Keratinocyte (primary cell): ENCODE data around the gene GSC2. TPM values are rescaled to one million over a fixed set of nuclear protein-coding genes. Genes with fewer than 3 reads are reported as not detected.
A peak's percentile ranks its signal among the peaks of the same experiment; 100 is the strongest.

Experiments used
- DNase-seq: peaks from one replicate; pipeline ENCODE4 v3.0.0-alpha.2; 2011; ENCODE audit warnings: low read depth, missing footprints, low spot score
- FAIRE-seq: peaks from 2 replicates; lab custom pipeline; 2011; peaks lifted over from hg19 to GRCh38; lab: Jason Lieb, UNC
- H2AFZ ChIP-seq: 2 replicates; pipeline ENCODE4 v1.6.0; 2012; ENCODE audit warnings: low read length, control low read depth, inconsistent platforms; ENCODE audit not compliant: control insufficient read depth
- H3K27ac ChIP-seq: 2 replicates; pipeline ENCODE4 v1.5.1; 2011; ENCODE audit warnings: low read length; ENCODE audit not compliant: control insufficient read depth, insufficient read depth
- H3K27me3 ChIP-seq: 3 replicates; pipeline ENCODE4 v1.6.0; 2011; ENCODE audit warnings: low read length; ENCODE audit not compliant: control insufficient read depth, insufficient read depth; ENCODE audit errors: extremely low read depth
- H3K36me3 ChIP-seq, 2 experiments: 2 replicates in 1 of 2; 3 replicates in 1 of 2; pipeline ENCODE4 v1.5.1; 2011; ENCODE audit warnings: low read length in 2 of 2, mild to moderate bottlenecking in 1 of 2; ENCODE audit not compliant: control insufficient read depth in 2 of 2, insufficient read depth in 2 of 2; ENCODE audit errors: extremely low read depth in 1 of 2
- H3K4me1 ChIP-seq: 3 replicates; pipeline ENCODE4 v1.5.1; 2011; ENCODE audit warnings: low read length; ENCODE audit not compliant: control insufficient read depth, insufficient read depth; ENCODE audit errors: extremely low read depth
- H3K4me2 ChIP-seq: 3 replicates; pipeline ENCODE4 v1.6.0; 2011; ENCODE audit warnings: low read depth, low read length; ENCODE audit not compliant: control insufficient read depth, insufficient read depth; ENCODE audit errors: extremely low read depth
- H3K4me3 ChIP-seq, 3 experiments: fragments of 200-600 bp in 1 of 3; sonication (generic) in 1 of 3; 2 replicates in 2 of 3; 3 replicates in 1 of 3; pipeline ENCODE4 v1.5.1; 2011 to 2016; ENCODE audit warnings: low read length in 3 of 3, mild to moderate bottlenecking in 3 of 3, control low read depth in 2 of 3, inconsistent platforms in 1 of 3, low read depth in 1 of 3, mixed read lengths in 1 of 3, mixed run types in 1 of 3, moderate library complexity in 1 of 3; ENCODE audit not compliant: control insufficient read depth in 2 of 3, insufficient read depth in 2 of 3; ENCODE audit errors: extremely low read depth in 1 of 3
- H3K79me2 ChIP-seq: 2 replicates; pipeline ENCODE4 v1.6.0; 2012; ENCODE audit warnings: low read length; ENCODE audit not compliant: control insufficient read depth, insufficient read depth
- H3K9ac ChIP-seq: 3 replicates; pipeline ENCODE4 v1.6.0; 2011; ENCODE audit warnings: low read length; ENCODE audit not compliant: control insufficient read depth, insufficient read depth; ENCODE audit errors: extremely low read depth
- H3K9me1 ChIP-seq: 3 replicates; pipeline ENCODE4 v1.6.0; 2011; ENCODE audit warnings: low read length; ENCODE audit not compliant: control insufficient read depth, insufficient read depth; ENCODE audit errors: extremely low read depth
- H3K9me3 ChIP-seq: 2 replicates; pipeline ENCODE4 v1.5.1; 2012; ENCODE audit warnings: low read depth, low read length; ENCODE audit not compliant: control insufficient read depth
- H4K20me1 ChIP-seq: 3 replicates; pipeline ENCODE4 v1.6.0; 2011; ENCODE audit warnings: low read length; ENCODE audit not compliant: control insufficient read depth, insufficient read depth; ENCODE audit errors: extremely low read depth
- CTCF ChIP-seq, 3 experiments: IDR thresholded peaks in 1 of 3; conservative IDR thresholded peaks in 1 of 3; optimal IDR thresholded peaks in 1 of 3; 2 replicates in 2 of 3; 3 replicates in 1 of 3; pipeline versions ENCODE3 to v1.5.1; 2011; ENCODE audit warnings: low read length in 3 of 3, mild to moderate bottlenecking in 3 of 3, moderate library complexity in 2 of 3, control low read depth in 1 of 3, inconsistent platforms in 1 of 3; ENCODE audit not compliant: insufficient read depth in 2 of 3; ENCODE audit errors: extremely low read depth in 1 of 3
- EZH2 ChIP-seq: IDR thresholded peaks from one replicate; pipeline ENCODE4 v1.6.1; 2012; ENCODE audit warnings: inconsistent platforms, mild to moderate bottlenecking, low read length, moderate library complexity
- dilution Hi-C: fragments of 300-500 bp; cut with MboI; formaldehyde crosslinking; loops from one replicate; pipeline ENCODE4 v1.7.0; 2020; ENCODE audit warnings: low sequenced_read_pairs; ENCODE audit not compliant: extremely low pct_ligation_motif_present
- polyA plus RNA-seq, 5 experiments: library from polyadenylated mRNA; depleted of rRNA in 3 of 5; stranded (reverse) in 3 of 5; stranded (forward) in 1 of 5; unstranded in 1 of 5; fragments of >200 nt; gene quantifications; 1 replicate in 1 of 5; 2 replicates in 3 of 5; 3 replicates in 1 of 5; pipeline versions ENCODE4 v1.2.1 to v1.2.3, GENCODE V29; 2011 to 2012; ENCODE audit warnings: missing spikeins in 2 of 5, low read depth in 1 of 5, low replicate concordance in 1 of 5

Gene GSC2
- polyA plus RNA-seq, 1 donor (not counting 4 experiments of a cell fraction or from before 2014, with no cell fraction given), result not detected

DNA sequence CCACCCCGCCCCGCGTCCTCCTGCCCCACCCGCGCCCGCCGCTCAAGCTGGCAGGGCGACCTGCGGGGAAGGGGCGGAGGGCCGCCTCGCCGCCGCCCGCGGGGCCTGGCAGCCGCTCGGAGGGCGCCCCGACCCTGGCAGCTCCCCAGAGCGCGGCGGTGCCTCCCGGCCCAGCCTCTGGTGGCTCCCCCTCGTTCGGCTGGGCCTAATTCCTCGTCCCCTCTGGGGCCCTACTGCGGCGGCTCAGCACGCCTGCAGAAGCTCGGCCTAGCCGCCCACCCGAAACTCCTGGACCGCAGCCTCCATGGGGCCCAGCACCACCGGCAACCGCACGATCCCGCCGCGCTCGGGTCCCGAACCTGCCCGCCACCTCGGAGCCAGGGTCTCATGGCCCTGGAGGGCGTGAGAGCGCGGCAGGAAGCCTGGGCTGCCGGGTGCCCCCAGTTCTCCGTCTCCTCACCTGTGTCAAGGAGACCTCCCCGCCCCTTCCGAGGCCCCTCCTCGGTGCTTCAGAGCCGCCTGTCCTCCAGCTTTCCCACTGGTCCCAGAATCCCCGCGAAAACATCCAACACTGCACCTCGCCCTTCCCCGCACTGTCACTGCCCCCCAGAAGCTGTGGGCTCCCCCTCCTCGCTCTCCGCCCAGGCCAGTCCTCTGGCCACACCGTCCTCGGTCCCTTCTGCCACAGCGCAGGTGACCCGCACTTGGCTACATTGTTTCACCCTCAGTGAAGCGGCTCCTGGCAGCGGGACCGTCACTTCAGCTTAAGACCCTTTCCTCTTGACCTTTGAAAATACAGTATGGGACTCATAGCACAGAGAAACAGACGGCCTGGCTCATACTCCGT, 613 bp upstream of the GSC2 start:
- DNase-seq (no peak), FAIRE-seq (no peak)
- dilution Hi-C loops, result no loop called here
- Histone ChIP-seq H3K4me2 (no peak overlapping the region), H3K4me3 (no peak overlapping the region), H3K27me3 (peaks cover 53% of the 10 kb centered on the region), H3K9ac (no peak overlapping the region), H3K4me1 (no peaks in the 10 kb centered on the region), H3K79me2 (no peaks in the 10 kb centered on the region), H3K36me3 (no peaks in the 10 kb centered on the region), H3K9me3 (no peaks in the 10 kb centered on the region), H4K20me1 (no peaks in the 10 kb centered on the region), H3K9me1 (no peaks in the 10 kb centered on the region), H3K27ac (no peak overlapping the region), H2AFZ (no peak overlapping the region)
- TF ChIP-seq EZH2, result peak; percentile 100
- no peak for TF ChIP-seq CTCF (optimal IDR thresholded peaks at IDR 0.05 in 1 of 3, IDR thresholded peaks at IDR 0.05 in 1 of 3, conservative IDR thresholded peaks at IDR 0.05 in 1 of 3; ENCODE audit: extremely low read depth in 1 of 3, insufficient read depth in 2 of 3, low read length in 3 of 3)

GRCh38 chr22:19149047-19149883, 827 bp downstream of the GSC2 start:
- H3K4me3 ChIP-seq, result peak overlapping the region; percentile 14 to 19 (median 18)
- TF ChIP-seq EZH2 (peak; percentile 93), CTCF (optimal IDR thresholded peaks at IDR 0.05 in 1 of 3, IDR thresholded peaks at IDR 0.05 in 1 of 3, conservative IDR thresholded peaks at IDR 0.05 in 1 of 3; ENCODE audit: extremely low read depth in 1 of 3, insufficient read depth in 2 of 3, low read length in 3 of 3) (no peak)
- FAIRE-seq, result no peak
- no peaks in the 10 kb centered on the region for H4K20me1 ChIP-seq
- peak overlapping the region; percentile 48 for H3K4me2 ChIP-seq
- H3K79me2 ChIP-seq, result peaks cover 2% of the 10 kb centered on the region
- dilution Hi-C loops, result no loop called here
- no peak overlapping the region for H3K27ac ChIP-seq
- H3K4me1 ChIP-seq, result no peaks in the 10 kb centered on the region
- H3K36me3 ChIP-seq, result no peaks in the 10 kb centered on the region
- H2AFZ ChIP-seq, result peak overlapping the region; percentile 33
- H3K9me3 ChIP-seq, result no peaks in the 10 kb centered on the region
- H3K27me3 ChIP-seq, result peaks cover 53% of the 10 kb centered on the region
- H3K9ac ChIP-seq, result no peak overlapping the region
- no peaks in the 10 kb centered on the region for H3K9me1 ChIP-seq
- DNase-seq, result no peak
